GM10847 (cell line): Measurements from ENCODE around the gene SUGCT.

Experiments used
- POLR2A ChIP-seq: IDR thresholded peaks from 2 replicates; pipeline ENCODE4 v1.6.1; 2011; ENCODE audit not compliant: insufficient read length; ENCODE audit errors: extremely low read depth

The SUGCT gene

DNA sequence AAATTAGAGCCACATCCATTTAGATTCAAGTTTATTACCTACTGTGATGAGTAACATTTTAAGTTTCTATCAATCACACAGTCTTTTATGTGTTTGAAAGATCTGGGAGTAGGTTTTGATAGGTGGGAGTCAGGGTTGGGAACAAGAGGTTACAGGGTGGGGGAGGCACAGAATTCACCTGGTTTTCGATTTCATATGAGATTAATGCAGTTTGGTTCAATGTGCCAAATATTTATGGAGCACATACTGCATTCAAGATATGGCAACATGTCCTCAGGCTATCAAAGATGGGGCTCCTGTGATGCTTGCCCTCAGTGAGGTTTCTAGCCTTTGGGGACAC is 564.1 kb downstream of the SUGCT start:
- TF ChIP-seq POLR2A, result no peak

DNA sequence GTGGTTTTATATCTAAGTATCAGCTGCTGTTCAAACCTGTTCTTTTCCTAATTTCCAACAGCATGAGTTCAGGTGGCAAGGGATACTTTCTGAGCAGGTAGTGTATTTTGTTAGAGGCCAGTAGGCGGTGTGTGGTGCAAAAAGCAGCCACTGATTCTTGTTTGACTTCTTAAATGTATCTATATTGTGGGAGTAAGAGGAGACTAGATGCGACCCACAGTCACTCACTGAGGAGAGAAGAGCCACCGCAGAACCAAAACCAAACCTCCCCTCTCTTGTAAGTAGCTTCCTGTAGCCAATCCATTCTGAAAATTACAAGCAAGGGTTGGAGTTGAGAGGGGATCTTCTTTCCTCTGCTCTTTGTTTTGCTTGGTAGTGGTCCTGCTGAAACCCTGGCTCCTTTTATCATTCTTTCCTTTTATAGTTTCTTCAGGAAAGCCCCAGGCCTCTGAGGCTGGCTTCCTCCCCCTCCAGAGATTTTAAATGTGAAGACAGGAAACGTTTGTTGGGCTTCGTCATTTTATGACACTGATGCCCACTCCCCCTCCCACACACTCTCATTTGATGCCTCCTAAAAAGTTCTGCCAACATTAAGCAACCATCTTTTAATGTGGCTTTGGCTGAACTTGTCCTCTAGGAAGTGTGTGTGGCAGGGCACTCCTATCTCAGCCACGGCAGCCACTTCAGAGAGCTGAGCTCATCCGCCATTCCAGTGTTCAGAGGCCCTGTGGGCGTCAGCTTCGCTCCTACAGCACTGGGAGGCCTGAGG is 566.0 kb downstream of the SUGCT start:
- TF ChIP-seq POLR2A, result no peak

DNA sequence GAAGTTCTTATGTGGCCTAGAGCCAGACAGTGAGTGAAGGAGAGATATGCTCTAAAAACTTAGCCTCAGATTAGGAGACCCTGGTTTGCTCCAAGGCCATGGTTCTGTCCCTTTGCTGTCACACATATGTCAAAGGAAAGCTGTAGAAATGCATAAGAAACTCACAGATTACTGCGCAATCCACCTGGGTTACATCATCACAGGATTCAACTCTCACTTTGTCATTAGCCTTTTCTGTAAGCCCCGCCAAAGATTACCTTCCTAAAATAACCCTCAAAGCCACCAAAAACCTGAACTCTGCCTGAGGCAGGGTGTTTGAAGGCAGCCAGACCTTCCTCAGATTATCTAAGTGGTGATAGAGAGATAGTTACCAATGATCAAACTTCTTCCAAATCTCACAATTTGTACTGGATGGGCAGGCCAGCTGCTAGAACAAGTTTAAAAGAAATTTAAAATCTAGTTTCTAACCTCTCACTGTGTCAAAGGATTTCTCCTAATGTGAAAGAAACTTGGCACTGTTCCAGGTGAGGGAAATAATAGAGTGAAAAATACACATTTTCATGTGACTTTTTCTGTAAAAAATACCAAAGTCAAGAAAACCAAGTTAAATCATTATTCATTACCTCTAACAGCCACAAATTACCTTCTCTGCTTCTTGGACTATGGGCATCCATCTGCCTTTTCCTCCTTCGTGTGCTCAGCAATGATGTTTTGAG is 567.2 kb downstream of the SUGCT start:
- no peak for TF ChIP-seq POLR2A

DNA sequence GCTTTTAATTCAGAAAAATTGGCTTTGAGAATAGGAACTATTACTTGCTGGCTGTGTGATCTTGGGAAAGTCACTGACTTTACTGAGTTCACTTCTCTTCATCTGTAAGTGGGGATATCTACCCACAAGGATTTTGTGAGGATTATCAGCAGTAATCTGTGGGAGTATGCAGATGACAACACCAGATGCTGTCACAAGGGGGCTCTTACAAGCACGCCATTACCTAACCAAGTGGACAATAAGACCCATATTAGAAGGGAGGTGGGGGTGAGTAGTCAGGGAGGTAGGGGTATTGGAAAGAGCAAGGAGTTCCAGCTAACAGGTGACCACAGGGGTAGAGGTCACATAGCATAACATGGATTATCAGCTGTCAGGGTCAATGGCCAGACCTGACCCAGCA is 569.4 kb downstream of the SUGCT start:
- no peak for TF ChIP-seq POLR2A

DNA sequence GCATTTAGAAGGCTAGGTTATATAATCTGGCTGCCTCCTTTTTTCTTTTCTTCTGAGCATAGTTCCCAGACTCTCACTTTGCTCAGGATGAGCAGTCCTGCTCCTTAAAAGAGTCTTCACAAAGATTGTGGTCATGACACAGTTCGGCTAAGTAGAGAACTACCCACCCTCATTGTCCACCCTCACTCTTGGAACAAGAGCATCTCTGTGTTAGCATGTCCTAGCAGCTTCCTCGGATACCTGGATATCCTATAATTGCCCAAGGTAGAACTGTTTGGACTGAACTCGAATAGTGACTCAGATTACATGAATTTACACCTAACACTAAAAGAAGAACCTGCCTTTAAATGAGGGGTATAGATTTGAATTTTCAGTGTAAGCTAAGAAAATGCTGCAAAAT is 572.0 kb downstream of the SUGCT start:
- no peak for TF ChIP-seq POLR2A

DNA sequence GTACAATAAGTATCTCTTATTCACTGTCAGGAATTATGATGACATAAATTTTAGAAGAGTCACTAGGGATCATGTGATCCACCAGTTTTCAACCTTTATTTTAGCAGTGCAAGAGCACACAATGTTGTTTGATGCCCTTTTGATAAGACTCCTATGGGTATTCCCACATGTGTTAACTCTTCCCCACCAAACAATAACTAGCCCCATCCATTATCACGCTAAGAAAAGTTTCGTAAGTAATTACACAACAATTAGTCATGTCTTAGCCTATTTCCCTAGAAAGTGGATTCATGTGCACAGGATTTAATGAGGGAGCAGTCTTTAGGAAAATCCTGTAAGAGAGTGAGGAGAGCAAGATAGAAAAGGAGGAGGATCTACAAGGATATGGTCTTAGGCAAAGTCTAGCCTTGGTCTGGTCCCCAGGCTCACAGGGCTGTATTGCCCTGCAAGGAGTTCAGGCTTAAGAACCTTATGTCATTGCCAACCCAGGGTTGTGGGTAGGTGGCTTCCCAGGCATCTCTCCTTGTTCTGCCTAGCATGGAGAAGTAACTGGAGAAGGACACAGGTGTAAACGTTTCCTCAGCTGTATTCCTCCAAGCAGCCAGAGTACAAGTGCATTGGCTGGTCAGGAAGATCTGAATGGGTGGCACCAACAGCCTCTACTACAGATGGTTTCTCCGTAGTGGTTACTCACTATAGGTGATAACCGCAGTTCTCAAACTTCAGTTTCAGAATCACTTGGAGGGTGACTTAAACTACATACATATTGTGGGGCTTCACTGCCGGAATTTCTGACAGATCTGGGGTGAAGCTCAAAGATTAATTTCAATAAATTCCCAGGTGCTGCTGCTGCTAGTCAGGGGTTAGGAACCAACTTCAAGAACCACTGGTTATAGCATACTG is 574.5 kb downstream of the SUGCT start:
- TF ChIP-seq POLR2A, result no peak

DNA sequence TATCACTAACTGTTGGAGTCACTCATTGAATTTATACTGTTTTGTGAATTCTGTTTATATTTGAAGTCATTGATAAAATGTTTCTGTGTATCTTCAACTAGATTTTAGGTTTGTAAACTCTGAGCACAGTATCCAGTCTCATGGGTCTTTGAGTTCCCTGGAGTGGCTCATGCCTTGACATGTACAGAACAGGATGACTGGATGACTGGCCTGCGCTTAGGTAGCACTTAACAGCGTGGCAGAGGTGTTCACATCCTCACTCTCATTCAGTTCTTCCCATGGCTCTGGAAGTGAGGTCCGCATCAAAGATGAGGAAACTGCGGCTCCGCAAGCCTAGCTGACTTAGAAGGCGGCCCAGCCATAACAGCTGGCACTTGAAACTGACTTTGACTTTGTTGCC is 576.9 kb downstream of the SUGCT start:
- no peak for TF ChIP-seq POLR2A

DNA sequence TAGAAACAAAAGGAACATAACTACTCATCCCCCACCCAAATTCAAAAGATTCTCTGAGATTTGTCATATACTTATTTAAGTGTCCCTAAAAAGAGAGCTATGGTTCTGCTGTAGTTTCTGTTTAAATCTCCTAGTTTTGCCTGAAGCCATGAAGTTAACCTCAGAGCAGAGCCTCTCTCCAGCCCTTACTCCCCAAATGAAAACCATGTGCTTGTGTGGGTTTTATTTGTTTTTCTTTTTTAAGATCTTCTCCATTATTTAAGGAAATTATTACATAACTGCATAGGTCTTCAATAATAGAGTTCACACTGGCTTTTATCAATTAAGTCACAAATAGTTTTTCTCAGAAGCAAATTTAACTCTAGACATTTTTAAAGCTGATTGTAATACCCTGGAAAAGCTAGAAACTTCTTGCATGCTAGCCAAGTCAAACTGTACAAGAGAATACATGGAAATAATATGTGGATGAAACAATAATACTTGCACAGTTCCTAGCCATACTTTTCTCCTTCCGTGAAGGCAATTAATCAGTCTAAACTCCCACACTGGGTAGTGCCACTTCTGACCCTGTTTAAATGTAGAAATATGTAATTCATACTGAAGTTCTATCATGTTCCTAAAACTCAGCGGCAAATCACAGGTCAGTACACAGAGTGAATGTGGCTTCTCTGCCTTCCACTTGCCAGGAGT is 579.7 kb downstream of the SUGCT start:
- no peak for TF ChIP-seq POLR2A

DNA sequence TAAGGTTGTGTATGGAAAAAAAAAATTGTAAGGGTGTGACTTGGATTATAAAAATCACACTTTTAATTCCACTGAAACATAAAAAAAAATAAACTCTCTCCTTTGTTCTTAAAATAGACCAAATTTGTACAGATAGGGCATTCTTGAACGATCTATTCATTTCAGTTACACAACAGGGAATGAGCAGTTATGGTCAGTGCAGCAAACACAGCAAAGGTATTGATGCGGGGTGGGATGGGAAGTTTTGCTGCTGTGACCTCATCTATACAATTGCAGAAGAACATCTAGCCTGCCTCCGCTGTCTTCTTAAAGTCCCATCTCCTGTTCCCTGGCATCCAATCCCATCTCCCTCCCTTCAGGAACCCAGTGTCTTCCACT is 580.2 kb downstream of the SUGCT start:
- no peak for TF ChIP-seq POLR2A

DNA sequence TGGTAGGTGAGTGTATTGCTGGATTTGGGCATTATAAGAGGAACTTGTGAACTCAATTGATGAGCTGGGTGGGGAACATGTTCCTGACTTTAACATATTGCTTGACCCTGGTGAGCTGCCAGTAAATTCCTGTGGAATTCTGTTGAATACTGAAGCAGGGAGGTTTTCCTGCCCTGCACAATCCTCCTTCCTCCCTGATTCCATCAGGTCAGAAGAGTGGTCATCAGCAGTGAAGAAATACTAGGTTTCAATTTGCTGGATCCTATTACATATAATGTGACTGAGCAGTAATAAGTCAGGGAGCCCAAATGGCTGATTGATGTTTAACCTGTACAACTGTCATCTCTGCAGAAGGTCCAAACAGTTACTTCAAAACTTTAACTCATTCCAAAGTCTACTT is 581.2 kb downstream of the SUGCT start:
- no peak for TF ChIP-seq POLR2A

DNA sequence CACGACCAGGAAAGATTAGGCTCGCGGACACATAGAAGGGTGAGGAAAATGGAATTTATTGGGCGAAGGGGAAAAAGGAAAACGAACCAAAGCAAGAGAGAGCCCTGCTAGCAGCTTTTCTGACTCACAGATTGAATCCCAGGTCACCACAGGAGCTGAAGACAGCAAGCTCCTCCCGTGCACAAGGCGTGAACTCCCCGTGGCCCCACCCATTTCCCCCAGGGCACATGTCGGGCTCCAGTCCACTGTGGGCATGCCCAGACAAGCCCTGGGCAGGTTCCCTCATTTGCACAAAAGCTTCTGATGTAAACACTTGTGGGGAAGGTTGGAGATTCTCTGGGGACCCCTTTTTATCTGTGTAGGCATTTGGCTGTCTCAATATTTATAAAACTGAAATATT is 582.4 kb downstream of the SUGCT start:
- no peak for TF ChIP-seq POLR2A

DNA sequence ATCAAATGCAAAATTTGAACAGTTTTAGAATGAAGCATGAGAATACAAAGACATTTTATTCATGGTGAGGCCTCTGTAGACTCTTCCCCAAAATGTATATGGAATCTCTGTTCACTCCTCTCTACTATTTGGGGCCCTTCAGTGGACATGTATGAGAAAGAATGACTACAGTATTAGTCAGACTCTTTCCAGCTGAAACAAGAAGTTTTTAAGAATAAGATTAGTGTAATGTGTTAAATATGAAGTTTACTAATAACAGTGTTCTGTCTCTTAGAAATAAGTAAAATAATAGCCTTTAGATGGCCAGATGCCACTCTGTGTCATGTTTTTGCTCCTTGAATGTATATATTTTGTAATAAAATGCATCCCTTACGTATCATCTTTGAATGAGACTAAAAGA is 585.6 kb downstream of the SUGCT start:
- TF ChIP-seq POLR2A, result no peak

DNA sequence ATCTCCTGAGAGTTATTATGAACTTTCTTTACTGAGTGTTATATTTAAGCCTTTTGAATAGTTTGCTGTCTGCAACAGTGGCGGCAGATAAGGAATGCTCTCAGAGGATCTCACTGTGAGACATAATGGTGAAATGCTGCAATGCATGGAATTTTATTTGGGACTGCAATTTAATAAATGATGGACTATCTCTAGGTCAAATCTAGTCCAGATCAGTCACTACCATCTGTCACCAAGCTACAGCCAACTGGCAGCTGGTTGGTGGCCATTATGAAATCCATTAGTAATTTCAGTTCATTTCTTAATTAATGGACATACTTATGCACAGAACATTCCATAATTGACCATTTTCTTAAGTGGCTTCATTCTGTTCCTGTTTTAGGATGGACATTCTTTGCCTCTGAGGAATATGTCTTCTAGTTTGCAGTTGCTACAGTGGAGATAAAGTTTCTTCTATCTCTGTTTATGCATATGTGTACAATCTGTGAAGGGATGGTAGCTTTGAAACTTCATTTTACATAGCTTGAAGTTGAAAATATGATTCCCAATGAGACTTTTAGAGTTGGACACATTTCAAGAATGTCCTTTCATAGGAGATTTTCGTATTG is 586.6 kb downstream of the SUGCT start:
- TF ChIP-seq POLR2A, result no peak

DNA sequence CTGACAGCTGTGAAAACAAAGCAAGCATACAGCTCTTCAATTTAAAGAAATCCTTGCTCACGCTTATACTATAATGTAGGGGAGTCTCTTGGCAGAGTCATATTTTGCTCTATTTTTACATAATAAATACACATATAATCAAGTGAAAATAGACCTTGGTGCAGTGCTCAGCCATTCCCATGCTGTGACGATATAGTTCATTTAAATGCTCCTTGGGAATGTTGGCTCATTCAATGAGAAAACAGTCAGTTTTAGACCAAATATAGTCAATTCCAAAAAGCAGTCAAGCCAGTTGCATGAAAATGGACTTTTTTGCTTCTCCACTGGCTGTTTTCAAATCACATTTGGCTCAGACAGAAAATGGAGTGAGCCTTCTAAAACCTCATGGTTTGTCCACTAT is 587.4 kb downstream of the SUGCT start:
- TF ChIP-seq POLR2A, result no peak

DNA sequence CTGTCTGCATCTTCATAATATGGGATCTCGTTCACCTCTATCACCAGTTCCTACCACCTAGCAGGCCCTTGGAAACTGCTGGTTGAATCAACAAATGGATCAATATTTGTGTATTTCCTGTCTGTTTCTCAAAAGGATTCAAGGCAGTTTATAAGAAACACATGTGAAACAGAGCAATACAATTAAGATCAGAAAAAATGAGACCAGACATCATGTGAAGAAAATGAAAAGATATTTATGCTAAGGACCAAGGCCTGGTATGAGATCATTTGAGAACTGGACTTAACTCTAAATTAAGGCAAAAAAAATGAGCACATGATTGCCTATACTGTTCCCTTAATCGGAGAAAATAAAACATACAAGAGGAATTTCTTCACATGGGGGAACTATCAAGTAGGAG is 589.0 kb downstream of the SUGCT start:
- no peak for TF ChIP-seq POLR2A
